HL-60/S4 treated with retinoic acid at 250 ng/mL for 4 days and 3 days (cell line): ENCODE measurements around the gene PLEKHA5.
"Not testable (repeated sequence)": the region's sequence is repeated elsewhere in the genome, so short reads cannot be mapped to it uniquely, and the experiment has no call there.

Experiments
- in situ Hi-C: fragments of 300-500 bp; cut with MboI; formaldehyde crosslinking; loops from 2 replicates; pipeline ENCODE4 v1.7.0; 2022; ENCODE audit warnings: low sequenced_read_pairs

PLEKHA5 gene

DNA sequence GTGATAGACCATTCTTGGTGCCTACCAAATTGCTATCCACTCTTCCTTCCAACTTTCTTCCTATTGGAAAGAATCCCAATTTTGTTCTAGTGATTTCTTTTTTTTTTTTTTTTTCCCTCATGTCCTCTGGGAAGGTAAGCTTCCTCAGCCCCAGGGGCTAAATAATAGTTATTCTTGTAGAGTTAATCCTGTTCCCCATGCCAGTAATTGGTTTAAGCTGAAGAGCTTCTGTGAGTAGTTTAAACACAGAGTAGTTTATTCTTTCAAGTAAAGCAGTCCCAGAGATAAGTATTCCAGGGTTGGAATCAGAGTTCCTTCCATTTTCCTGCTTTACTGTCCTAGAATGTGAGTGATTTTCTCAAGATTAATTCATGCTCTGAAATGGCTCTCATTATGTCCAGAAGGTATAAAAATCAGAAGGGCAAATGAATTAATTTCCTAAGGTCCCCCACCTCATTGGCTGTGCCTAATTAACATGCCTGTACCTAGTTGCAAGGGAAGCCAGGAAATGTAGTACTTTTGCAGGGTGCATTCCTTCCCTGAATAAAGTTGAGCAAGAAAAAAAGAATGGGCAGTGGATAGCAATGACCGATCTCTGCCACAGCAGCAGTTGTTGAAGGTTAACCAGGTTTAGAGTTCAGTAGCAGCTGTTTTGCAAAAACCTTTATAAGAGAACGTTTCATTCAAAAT, 97.8 kb downstream of the PLEKHA5 start:
- in situ Hi-C loops, result no loop called here

DNA sequence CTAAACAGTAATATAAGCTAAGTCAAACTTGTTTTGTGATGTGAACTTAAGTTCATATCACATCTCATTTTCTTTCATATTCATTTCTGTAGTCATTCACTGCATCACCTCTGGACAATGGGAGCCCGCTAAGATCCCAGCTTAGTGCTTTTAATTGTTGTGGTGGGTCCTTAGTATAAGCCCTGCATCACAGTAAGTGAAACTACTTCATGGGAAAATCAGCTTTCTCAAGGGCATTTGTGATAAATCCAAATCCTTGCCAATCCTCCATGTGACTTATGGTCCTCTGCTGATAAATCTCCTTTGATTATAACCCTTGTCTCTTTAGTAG, 98.3 kb downstream of the PLEKHA5 start:
- in situ Hi-C loops, result no loop called here

DNA sequence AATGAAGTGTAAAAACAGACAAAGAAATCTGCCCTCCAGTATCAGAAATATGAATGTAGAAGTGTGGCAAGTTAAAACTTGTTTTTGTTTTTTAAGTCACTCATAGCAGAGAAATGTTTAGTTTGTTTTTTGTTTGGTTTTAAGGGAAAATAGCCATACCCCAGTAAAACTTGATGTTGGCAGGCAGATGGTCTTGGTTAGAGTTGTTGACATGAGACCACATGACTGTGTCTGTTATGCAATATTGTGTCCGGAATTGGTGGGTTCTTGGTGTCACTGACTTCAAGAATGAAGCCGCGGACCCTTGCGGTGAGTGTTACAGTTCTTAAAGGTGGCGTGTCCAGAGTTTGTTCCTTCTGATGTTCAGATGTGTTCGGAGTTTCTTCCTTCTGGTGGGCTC, 99.5 kb downstream of the PLEKHA5 start:
- in situ Hi-C loops, result not testable (repeated sequence)

DNA sequence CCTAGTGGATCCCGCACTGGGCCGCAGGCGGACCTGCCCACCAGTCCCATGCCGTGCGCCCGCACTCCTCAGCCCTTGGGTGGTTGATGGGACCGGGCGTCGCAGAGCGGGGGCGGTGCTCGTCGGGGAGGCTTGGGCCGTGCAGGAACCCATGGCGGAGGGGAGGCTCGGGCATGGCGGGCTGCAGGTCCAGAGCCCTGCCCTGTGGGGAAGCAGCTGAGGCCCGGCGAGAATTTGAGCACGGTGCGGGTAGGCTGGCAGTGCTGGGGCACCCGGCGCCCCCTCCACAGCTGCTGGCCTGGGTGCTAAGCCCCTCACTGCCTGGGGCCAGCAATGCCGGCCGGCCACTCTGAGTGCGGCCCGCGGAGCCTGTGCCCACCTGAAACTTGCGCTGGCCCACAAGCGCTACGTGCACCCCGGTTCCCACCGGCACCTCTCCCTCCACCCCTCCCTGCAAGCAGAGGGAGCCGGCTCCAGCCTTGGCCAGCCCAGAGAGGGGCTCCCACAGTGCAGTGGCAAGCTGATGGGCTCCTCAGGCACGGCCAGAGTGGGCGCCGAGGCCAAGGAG, 100.8 kb downstream of the PLEKHA5 start:
- in situ Hi-C loops, result no loop called here

DNA sequence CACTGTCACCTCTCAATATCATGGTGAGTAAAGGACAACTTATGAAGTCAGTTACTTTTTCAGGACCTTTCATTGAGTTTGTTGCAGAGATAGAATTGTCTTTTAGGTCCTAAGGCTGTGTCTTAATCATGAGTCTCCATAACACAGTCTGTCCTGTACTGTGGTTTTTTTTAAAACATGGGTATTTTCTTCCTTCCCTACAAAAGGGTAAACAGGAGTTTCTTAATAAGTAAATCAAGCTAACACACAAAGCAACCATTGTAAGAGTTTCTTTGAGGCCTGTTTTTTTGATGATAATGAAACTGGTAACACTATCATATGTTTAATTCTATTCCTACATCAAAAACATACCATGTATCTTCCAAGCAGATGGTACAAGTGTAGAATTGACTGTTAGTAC, 101.4 kb downstream of the PLEKHA5 start:
- in situ Hi-C loops, result no loop called here

DNA sequence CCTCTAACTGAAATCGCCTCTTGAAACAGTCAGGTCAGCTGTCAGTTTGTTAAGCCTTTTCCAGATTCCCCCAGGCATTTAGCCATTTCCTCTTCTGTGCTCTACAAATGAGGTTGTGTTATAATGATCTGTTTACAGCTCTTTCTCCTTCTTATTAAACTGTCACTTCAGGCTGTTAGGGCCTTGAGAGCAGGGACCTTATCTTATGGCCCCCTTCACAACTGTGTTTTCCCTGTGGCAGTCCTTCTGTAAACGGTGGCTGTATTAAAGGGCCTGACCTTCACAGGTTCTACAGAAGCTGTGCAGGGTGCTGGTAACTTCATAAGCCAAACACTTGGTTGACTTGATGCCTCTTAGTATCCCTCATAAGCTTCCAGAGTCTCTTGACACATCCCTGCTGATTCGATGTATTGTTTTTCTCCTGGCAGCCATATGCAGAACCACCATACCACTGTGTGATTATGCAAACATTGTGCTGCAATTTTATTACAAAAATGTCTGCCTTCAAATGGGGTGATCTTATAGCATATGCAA, 104.7 kb downstream of the PLEKHA5 start:
- in situ Hi-C loops, result no loop called here

DNA sequence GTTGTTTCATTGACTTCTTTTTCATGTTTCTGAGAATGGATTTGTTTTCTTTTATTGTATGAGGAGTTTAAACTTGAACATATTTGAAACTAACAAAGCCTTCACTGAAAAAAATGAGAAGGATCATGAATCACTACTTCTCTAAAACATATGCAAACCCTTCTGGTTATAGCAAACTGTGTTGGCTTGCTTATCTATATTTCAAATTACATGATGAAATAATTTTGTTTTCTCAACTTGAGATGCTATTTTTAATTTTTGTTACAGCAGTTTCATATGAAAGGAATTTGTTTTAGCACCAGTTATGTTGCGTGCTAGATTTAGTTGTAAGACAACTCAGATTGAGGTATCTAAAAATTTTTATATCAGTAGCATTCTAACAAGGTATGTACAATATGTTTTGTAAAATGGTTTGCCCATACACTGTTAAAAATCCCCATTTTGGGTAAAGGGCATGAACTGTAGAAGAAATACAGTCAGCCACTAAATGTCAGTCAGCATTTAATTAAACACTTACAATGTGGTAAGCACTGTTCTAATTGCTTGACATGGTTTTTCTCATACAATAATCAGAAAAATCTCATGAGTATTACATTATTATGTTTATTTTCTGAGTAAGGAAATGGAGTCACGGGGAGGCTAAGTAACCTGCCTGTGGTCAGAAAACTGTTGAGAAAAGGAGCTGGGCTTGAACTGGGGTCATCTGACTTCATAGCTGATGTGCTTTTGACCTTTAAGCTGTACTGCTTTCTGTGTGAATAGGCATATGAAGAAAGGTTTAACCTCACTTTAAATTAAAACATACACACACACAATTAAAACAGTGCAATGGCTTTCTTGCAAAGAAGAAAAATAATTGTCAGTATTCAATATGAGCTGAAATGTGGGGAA, 105.7 kb downstream of the PLEKHA5 start:
- in situ Hi-C loops, result no loop called here

DNA sequence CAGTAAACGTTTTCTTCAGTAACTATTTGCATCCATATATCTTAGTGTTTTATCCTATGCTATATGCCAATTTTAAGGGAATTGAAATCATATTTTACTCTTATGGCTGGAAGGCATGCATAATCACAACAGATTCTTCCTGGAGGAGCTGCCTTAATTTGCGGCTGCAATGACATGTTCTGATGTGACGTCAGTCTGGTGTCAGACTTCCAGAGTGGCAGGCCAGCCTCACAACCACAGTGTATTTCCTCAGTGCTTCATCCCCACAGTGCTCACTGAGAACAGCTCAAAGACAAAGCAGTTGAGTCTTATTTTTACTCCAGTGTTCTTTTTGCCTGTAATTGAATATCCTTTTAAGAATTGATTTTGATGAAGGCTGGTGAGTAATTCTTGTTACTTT, 107.1 kb downstream of the PLEKHA5 start:
- in situ Hi-C loops, result no loop called here

DNA sequence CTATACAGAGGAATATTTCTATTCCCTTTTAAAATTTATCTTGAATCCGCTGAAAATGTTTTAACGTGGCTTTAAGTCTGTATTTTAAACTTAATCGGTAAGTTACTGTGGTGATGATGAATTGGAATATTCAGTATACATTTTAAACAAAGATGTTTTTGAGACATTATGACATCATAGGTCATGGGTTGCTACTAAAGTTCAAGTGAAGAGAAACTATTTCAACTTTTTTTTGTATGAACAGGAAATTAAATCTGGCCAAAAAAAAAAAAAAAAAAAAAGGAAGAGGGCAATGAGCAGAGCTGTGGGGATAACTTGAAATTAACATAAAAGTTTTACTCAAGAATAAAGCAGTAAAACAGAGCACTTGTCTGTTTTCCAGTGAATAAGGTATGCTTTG, 109.0 kb downstream of the PLEKHA5 start:
- in situ Hi-C loops, result no loop called here

DNA sequence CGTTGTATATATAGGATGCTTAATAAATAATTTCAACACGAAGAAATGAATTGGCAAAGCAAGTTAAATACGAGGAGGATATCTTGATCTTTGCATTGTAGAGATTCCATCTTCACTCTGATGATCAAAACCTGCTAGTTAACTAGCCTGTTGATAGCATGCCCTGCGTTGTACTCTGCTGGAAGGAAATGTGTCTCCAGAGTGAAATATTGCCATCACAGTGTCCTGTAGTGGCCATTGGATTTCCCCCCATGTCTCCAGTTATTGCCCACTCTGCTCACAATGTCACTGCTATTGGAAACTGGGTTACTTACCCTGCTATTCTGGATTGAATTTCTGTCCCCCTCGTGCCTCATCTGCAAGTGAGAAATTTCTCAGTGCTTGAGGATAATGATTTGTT, 109.6 kb downstream of the PLEKHA5 start:
- in situ Hi-C loops, result no loop called here

DNA sequence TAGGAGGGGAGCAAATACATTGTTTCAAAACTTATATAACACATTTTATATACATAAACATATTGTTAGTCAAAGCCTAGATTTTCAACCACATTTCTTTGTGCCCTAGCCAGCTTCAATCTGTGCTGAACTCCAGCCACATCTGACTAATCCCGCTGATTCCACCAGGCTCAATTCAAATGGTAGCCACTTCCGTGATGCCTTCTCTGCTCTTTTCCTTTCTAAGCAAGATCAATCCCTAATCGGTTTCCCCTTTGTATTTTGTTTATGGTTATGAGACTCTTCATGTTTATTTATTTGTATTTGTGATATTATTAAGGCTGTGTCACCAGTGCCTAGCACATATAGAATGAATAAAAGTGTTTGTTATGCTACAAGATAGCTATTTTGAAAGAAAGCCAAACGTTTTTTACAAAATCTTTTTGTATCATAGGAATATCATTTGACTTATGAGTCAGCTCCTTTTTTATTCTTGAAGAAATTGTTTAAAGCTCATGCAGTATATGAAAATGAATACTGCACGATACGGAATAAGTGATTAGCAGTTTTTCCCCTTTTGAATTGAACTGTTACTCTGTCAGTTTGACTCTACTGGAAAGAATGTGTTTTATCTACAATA, 110.2 kb downstream of the PLEKHA5 start:
- in situ Hi-C loops, result no loop called here

DNA sequence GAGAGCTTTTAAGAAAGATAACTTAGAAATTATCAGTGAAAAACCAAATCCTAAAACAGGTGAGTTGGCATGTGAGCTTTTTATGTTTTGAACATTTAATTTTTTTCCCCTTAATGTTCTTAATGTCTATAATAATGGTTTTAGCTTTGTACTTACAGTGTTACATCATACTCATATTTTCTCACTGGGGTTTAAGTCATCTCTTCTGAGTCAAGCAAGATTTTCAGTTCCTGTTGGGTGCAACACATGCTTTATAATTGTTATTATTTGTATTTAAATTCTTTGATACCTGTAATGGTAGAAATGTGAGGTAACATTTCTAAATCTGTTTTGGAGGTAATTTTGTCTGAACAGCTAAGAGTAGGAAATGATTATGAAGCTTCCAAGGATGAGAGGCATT, 113.0 kb downstream of the PLEKHA5 start:
- in situ Hi-C loops, result no loop called here

DNA sequence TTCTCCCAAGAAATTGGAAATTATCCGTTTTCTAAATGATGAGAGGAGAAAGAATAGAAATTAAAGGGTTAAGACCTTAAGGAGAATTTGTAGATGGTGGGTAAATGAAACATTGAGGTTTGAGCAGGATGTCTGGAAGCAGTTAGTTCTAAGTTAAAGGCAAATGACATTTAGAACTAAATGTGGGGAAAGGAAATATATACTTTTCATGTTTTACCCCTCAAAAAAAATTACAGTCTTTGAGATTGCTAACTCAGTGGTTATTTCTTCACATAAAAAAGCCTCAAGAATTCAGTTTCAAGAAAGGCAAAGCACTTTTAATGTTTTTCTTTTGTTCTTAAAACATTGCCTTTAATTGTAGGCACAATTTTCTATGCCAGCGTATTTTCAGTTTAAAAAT, 114.0 kb downstream of the PLEKHA5 start:
- in situ Hi-C loops, result no loop called here

DNA sequence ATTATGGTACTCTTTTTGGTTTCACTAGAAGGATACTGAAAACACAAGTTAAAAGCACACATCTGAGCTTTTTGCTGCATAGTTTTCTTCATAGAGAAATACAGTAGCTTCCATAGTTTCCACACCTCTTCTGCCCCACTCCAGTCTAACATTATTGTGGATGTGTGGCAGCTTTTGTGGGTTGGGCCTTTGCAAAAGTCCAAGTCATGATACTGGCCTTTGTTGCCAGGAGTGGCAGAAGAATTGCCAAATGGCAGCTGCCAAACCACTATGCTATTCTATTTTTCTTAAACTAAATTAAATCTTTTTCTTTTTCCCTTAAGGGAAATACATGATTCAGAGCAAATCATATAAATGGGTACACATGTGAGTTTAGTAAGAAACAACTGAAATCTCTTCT, 114.8 kb downstream of the PLEKHA5 start:
- in situ Hi-C loops, result no loop called here

DNA sequence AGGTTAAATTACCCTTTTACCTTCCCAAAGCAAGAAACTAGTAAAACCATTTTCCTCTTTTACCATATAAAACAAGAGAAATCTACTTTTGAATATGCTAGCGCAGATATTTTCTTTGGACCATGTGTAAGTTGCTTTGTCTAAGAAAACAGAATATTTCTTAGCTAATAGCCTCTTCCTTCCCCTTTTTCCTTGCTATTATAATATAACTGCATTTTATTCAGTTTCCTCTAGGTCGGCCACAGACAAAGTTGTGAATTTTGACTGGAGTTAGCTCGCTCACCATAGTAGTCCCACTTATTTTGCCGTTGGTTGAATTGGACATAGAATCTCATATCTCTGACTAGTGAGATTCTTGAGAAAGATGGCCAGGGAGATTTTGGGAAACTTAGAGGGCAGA, 115.6 kb downstream of the PLEKHA5 start:
- in situ Hi-C loops, result no loop called here

DNA sequence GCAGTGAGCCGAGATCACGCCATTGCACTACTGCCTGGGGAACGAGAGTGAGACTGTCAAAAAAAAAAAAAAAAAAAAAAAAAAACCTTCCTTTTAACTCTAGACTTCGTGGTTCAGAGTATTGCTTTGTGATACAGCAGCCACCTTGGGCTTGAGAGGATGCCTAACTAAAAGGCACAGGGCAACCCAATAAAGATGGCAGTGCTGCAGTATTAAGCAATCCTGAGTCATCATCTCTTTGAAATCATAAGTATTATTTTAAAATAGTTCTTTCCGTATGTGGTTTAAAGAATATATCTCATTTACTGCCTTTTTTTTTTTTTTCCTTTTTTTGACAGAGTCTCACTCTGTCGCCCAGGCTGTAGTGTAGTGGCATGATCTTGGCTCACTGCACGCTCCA, 116.1 kb downstream of the PLEKHA5 start:
- in situ Hi-C loops, result no loop called here

DNA sequence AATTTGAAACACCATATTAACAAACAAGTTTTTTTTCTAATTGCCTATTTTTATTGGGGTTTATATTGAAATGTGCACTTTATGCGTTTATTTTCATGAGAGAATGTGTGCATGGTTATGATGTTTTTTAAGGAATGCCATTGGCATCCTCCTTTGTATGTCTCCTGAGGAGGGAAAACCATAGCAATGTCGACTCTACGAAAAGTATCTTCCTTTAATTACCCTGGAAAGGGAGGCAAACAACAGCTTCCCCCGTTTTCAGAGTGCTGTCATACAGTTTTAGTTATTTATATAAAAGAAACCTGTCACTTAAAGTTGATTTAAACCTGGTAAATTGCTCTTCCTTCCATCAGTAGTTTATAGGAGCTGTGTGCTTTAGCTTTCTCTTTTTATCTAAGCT, 117.4 kb downstream of the PLEKHA5 start:
- in situ Hi-C loops, result no loop called here

DNA sequence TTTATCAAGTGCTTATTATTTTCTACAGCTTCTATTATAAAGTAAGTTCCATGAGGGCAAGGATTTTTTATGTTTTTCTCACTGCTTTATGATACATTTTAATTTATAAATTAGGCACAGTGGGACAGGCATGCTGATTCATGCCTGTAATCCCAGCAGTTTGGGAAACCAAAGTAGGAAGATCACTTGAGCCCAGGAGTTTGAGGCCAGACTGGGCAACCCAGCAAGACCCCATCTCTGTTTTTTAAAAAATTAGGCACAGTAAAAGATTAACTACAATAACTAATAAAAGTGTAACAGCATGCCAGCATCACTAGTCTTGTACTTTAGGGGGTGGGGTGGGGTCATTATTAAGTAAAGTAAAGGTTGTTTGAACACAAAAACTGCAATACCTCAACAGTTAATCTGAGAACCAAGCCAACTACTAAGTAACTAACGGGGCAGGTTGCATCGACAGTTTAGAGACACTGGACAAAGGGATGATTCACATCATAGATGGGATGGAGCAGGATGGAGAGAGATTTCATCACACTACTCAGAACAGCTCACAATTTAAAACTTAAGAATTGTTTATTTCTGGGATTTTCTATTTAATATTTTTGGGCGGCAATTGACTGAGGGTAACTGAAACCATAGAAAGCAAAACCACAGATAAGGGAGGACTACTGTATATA, 119.5 kb downstream of the PLEKHA5 start:
- in situ Hi-C loops, result no loop called here

DNA sequence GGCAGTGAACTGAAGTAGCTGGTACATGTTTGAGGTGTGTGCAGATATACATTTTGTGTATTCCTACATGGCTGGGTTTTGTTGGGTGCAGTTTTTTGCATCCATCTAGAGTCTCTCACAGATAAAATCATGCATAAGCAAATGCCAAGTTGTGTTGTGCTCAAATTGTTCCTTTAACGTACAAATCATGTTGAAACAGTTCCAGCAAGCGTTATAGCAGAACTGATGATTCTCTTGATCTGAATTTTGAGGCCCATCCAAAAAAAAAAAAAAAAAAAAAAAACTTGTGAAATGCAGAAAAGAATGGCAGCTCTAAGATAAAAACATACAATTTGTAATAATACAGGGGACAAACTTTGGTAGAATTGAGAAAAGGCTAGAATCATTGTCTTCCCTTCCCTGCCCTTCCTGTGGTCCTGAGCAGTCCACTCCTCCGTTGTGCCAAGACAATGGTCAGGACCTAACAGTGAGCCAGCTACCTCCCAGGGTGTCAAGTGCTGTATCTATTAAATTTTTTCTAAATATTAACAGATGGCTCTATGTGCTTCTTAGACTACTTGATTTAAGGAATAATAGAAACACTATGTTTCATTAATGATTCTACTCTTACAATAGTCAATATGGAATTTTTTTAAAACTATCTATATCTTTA, 122.1 kb downstream of the PLEKHA5 start:
- in situ Hi-C loops, result no loop called here

DNA sequence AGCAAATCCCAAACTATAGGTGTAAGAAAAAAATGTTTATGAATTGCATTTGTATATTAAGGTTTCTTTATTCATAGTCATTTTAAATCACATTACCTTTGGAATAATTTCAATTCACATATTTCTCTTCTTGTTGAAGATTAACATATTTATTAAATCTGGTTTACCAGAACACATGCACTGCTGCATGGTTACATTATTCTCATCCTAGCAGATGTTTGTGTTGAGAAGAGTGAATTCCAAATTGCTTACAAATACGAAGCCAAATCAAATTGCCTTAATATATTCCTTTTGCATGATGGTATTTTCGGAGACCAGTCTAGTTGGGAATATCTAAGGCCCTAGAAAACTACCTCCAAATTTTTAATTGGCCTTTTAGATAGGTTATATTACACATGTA, 130.6 kb downstream of the PLEKHA5 start:
- in situ Hi-C loops, result no loop called here
